Kidney tubule cell (primary cell): ENCODE measurements around the gene PMPCA.

ENCODE experiments used
- DNase-seq: peaks from one replicate; pipeline ENCODE4 v3.0.0-alpha.2; 2018; ENCODE audit warnings: low spot score

Gene PMPCA

DNA sequence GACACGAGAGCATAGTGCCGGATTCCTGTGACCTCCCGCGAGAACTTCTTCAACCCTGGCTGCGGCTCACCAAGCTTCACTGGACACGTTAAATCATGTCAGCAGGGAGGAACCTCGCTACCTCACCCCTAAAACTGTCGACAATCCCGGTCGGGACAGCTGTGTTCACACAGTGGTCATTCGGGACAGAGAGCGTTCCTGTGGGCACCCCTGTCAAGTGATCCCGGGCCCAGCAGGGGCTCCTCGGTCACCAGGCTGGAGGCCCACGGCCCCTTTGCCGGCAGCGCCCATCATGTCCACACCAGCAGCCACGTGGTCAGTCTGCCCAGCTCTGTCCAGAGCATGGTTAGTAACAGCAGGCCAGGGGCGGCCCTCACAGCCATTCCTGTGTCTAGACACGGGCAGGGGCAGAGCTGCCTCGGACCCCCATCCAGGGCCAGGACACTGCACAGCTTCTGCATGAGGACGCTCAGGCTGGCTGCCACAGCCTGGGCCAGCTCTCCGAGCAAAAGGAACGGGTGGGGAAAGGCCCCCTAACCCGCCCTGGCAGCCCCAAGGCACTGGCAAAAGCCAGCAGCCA, 25.7 kb downstream of the PMPCA start:
- no peak for DNase-seq

DNA sequence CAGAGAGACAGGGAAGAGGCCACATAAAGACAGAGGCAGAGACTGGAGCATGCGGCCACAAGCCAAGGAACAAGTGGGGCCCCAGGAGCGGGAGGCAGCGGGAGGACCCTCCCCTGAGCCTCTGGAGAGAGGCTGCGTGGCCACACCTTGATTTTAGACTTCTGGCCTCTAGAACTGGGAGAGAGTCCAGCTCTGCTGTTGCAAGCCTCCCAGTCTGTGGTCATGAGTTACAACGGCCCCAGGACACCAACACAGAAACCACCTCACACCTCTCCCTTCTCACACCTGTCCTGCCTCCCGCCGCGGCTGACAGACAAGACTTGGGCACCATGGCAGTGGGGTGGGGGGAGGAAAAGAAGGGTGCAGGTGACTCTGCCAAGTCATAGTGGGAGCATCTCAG, 27.0 kb downstream of the PMPCA start:
- DNase-seq, result peak; percentile 19

DNA sequence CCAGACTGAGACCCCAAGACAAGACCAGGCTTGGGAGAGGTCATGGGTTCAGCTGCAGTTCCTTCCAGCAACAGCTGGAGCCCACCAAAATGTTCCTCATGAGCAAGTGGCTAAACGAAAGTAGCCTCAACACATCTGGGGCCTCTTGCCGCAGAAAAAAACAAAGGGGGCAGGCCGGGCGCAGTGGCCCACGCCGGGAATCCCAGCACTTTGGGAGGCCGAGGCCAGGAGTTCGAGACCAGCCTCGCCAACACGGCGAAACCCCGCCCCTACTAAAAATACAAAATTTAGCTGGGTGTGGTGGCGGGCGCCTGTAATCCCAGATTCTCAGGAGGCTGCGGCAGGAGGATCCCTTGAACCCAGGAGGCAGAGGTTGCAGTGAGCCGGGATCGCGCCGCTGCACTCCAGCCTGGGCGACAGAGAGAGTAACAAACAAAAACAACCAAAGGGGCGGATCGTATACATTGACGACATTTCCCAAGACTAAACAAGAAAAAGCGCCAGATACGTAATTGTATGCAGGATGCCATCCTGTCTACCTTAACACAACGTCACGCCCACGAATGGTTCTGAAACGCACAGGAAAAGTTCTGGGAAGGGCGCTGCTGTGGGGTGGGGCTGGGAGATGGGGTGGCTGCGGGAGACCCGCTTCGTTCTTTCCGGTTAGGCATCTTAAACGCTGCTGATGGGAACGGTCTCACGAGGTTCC, 27.5 kb downstream of the PMPCA start:
- DNase-seq, result no peak

DNA sequence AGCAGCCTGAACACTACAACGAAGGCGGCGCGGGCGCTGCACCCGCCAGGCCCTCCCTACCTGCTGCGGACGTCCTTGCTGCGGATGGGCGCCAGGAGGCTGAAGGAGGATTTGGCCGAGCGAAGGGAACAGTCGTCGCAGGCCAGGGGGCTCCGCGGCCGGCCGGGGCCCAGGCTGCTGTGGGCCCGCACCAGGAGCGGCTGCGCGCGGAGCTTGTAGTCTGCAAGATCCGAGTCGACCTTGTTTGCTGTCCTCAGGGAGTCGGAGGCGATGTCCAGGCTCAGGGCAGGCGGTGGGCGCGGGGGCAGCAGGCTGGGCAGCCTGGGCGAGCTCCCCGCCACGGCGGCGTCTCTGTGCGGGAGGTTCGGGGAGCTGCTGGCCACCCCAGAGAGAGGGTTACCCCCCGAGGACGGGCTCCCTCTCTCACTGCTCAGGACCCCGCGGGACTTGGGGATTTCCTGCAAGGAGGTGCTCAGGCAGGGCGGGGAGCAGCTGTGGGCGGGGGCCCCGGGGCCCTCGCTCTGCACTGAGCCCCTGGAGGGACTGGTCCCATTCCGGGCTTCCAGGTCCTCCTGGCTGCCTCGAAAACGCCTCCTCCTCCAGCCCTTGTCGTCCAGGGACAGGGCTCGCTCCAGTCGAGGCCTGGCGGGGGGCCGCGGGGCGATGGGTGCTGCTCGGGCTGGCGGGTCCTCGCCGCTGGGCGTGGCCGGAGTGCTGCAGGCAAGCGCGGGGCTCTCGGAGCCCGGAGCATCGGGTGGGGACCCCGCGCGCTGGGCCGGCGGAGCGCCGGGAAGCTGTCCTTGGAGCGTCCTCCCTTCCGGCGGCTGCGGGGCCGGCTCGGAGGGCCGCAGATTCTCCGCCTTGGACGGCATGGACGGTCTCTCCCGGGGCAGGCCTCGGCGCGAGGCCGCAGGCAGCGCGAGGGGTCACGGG, 28.4 kb downstream of the PMPCA start:
- DNase-seq, result peak; percentile 48

DNA sequence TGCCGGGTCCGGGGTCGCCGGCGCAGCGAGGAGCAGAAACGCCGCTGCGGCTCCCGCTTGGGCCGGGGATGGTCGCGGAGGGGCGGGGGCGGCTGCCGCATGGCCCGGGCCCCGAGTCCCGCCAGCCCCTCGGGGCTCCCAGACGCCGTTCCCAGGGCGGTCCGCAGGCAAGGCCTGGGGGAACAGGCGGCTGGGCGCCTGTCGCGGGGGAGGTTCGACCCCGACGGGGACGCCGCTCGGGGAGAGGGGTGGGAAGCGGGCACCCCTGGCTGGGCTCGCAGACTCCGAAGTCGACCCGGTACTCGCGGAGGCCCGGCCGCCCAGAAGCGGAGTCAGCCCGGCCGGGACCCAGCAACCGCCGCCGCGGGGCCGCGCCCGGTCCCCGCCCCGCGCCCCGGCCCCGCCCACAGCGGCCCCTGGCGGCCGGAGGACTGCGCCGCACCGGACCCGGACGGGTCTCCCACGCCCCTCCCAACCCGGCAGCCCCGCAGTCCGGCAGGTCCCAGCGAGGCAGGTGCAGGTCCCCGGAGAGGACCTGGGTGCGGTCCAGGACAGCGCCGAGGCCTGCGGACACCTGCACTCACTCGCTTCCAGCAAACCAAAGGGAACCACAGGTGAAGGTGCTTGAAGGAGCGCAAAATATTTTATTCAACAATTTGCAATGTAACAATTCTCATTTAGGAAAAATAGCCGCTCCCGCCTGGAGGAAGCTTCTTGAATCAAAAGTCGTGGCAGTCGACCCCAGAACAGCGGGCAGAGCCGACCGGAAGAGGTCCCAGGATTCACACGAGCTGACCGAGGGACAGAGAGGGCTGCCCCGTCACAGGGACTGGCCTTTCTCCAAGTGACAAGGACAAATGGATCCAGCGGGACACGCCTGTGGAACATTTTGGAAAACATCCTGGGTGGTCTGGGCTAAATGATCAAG, 29.3 kb downstream of the PMPCA start, which contains the start of gene INPP5E:
INPP5E (minus strand) TSS at position 365 of the 928 bp plus-strand sequence. CDS start 426 bp downstream, outside the sequence.
- peak; percentile 72 for DNase-seq

DNA sequence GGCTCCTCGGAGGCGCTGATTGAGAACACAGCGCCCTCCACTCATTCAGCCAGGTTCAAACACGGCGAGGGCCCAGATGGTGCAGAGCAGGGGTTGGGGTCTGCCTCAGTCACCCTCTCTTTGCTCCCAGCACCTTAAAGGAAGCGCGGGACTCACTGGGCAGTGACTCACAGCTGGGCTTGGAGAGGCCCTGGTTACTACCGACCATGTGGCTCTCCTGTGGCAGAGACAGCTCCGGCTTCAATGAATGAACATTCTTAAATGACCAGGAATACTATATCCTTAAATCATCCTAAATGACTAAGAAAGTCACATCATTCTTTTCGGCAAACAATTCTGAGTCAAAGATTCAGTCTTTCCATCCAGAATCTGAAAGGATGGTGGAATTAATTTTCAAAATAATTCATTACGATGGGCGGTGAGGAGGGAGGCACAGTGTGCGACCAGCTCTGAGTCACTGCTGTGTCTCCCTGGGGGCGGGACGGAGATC, 30.8 kb downstream of the PMPCA start:
- DNase-seq, result peak; percentile 26

DNA sequence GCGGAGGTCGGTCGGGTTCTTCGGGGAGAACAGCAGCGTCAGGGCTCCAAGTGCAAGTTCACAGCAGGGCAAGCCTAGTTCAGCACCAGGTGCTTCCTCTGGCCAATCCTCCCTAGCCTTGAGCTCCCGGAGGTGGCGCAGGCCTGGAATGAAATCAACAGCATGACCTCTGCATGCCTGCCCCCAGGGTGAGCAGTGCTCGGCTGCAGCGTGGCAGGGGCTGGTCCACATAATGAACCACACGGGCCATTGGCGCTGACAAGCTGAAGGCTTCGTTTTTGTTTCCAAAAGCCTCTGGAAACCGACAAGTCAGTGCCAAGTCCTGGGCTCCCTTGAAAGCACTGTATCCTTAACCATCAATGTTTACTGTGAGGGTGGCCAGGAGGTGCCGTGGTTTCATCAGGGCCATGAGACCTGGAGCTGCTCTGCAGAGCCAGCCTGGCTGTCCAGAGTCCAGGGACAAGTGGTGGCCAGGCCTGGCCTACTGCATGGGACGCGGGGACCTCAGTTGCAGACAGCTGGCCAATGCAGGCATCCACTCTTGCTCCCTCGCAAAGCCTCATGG, 31.3 kb downstream of the PMPCA start:
- no peak for DNase-seq

DNA sequence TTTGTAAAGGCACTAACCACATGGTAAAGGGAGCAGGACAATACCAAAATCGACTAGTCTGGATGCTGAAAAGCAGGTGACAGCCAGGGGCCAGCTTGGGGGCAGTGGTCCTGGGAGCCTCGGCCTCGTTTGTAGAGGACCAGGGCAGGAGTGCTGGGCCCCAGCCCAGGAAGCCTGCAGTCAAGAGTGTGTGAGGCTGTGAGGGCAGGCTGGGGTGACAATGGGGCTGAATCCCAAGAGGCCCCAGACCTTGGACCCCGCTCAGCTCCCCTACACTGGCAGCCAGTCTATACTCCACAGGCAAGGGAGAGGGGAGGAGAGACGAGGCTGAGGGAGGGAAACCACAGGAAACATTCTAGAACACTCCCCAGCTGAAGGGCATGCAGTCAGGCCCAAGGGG, 31.8 kb downstream of the PMPCA start:
- DNase-seq, result no peak

DNA sequence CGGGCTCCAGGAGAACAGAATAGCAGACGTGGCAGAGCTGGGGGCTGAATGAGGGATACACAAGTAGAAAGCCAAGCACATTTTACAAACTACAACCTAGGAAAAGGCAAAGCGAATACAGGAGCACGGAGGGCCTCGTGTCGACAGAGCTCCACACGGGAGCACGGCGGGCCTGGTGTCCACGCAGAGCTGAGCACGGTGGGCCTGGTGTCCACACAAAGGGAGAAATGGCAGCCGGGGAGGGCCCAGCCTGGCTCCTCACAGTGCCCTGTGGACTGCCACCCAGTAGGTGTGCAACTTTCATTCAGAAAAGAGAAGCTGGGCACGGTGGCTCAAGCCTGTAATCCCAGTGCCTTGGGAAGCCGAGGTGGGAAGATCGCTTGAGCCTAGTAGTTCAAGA, 32.6 kb downstream of the PMPCA start:
- no peak for DNase-seq

DNA sequence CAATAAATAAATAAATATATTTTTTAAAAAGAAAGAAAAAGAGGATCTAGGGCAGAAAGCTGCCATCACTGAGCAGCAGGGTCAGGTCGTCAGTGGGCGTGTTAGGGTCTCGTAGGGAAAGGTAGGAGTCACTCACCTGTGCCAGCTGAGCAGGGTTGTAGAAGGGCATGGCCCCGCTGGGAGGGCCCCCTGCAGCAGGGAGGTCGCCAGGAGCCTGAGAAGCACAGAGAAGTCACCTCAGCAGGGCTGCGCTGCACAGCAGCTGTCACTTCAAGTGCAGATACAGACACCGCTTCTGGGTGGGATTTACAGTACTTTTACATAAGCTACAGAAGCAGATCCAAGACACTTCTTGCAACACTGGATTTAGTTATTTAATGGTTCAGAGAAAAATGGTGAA, 33.2 kb downstream of the PMPCA start:
- no peak for DNase-seq

DNA sequence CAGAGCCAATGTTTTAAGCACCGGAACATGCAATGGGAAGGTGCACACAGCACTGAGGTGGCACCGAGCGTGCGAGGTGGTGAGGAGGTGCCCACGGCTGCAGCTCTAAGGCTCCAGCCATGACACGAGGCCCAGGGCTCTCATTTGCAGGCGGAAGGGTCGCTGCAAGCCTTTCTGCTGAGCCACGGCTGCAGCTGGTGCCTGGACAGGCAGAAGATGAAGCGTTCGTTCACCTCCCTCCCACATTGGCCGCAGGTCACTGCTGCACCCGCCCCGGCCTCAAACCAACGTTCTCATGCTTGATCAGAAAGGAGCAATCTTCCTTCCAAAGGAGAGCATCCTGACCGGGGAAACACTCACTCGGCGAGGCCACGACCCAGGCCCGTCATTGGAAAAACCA, 33.6 kb downstream of the PMPCA start:
- DNase-seq, result no peak

DNA sequence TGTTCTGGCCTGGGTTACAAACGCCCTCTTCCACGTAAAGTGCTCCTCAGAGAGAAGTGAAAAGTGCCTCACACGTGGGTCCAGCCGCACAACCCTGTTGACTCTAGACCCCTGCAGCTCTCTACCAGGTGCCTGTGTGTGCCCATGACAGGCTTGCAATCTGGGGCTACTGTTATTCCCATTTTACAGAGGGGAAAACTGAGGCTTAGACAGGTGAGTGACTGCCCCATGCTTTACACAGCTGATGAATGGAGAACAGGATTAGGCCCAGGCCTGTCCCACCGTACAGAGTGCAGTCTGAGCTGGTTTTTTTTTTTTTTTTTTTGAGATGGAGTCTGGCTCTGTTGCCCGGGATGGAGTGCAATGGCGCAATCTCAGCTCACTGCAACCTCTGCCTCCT, 35.3 kb downstream of the PMPCA start:
- DNase-seq, result no peak

DNA sequence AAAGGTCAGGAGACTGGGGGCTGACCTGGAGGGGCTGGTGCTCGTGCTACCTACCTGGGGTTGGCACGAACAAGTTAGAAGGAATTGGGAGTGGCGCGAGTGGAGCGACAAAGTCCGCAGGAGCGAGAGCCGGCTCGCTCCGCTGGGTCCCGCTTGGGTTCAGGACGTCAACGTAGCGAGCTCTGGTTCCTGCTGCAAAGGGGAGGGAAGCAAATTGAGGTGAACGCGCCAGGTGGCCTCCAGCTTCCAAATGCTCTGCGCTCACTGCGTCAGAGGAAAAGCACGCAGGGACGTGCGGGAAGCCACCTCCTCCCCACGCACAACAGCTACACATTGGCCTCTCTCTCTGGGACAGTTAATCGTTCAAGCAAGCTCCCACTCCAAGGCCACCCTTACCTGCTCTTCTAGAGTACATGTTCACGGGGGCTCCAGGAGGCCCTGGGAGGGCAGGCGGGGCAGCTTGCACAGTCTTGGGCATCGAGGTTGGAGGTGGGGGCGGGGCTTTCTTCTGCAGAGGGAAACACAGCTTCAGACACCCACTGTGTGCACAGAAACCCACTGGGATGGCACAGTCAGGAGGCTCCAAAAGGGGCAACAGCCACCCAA, 36.8 kb downstream of the PMPCA start:
- no peak for DNase-seq

DNA sequence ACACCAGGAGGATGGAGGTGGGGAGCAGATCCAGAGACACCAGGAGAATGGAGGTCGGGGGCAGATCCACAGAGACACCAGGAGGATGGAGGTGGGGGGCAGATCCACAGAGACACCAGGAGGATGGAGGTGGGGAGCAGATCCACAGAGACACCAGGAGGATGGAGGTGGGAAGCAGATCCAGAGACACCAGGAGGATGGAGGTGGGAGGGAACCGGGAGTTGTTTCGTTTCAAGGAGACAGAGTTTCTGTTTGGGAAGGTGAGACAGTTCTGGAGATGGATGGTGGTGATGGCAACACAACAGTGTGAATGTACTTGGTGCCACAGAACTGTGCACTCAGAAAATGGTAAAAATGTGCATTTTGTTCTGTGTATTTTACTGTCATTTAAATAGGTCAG, 38.2 kb downstream of the PMPCA start:
- DNase-seq, result no peak

DNA sequence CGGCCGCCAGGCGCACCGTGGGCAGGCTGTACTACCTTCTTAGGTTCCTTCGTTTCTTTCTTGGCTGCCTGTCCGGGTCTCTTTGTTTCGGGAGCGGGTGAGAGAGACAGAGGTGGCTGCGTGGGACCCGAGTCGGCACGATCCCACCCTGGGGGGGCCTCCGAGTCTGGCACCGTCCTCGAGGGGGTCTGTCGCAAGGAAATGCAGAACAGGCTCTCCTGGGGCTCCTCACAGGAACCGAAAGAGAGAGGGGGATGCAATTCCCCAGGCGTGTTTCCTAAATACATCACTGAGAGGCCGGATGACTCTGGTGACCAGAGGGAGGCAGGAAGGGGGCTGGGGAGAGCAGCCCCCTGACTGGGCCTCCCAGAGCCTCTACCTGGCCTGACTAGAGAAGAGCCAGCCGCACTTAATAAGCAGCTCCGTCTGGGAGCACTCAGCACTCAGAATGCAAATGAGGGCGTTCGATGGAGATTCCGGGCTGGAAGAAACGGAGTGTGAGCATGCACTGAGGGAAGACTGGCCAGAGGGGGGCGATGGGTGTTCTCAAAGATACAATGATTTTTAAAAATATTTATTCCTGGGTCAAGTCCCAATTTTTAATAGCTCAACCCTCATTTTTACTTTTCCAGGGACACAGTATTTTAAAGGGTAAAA, 40.9 kb downstream of the PMPCA start:
- DNase-seq, result no peak

DNA sequence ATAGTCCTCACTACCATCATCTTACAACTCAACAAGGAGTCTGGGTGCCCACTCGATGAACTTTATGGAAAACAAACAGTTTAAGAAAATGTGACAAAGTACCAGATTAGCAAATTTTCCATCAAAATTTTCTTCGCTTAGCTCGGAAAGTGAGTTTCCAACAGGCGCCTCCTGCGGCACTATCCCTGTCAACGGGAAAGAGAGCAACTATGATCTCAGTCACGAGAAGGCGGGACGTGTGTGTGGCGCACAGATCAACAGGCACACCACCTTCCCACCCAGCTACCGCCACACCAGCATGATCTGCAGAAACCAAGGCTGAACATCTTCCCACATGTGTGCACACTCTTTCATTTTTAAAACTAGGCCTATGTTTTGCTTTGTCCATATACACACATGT, 42.9 kb downstream of the PMPCA start:
- DNase-seq, result no peak

DNA sequence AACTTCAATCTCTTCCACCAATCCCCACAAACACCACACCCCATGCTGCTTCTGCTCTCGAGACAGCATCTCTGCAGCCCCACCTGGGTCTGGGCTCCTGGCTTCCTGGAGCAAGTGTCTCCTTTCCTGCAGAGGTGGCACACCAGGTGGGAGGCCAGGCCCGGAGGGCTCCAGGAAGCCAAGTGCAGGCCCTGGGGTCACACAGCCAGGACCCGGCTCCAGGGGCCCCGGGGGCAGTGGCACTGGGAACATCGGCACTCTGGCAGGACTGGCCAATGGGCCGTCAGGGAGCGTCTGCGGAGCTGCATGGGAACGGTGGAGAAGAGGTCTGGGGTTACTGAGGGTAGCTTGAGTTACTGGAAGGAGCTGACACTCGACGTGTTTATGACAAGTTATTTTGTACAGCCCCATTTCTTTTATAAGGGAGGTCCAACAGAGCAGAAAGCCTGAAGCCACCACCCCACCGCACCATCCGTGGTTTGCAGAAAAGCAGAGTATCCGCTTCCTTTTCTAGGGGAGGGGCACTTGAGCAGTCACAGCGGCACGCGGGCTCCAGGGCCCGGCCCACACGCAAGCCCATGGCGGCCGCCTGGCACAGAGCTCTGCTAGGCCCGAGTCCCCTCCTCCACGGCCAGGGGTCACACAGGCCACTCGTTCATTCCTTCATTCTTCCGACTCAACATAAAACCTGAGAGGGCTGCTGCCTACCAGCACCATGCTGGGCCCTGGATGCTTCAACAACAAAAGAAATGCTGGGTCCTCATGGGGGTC, 43.8 kb downstream of the PMPCA start:
- DNase-seq, result no peak

DNA sequence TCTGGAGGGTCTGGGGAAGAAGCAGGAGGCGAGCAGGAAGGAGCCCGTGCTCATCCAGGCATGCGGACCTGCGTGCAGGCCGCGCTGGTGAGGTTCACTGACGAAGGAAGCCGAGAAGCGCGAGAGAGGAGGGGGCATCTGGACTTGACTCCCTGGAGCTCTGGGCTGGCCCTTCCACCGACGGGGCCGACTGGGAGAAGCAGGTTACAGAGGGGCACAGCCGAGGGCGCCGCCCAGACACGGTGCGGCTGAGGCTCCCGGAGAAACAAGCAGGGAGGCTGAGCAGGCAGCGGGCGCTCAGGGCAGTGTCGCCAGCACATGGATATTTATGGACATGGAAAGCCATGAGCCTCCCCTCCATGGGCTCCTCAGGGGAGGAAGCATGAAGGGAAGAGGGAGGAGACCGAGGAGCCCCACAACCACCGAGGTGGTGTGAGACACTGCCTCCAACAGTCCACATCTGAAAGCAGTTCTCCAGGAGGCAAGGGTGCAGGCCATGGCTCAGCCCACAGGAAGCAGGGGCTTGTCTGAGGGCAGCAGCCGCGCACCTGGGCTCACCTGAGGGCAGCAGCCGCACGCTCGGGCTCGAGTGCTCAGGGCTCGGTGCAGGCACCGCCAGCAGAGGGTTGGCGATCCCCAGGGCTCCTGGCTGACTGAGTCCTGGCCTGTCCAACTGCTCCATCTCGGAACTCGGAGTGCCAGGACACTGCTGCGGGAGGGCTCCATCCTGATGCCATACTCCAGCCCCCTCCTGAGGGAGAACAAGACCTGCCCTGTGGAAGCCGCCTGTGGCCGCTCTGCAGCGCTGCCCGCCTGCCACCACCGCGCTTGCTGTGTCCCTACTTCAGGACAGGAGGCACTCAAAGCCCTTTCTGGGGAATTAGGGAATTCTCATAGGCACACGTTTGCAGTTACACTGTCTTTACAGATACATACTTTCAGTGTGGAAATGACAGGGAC, 44.9 kb downstream of the PMPCA start:
- no peak for DNase-seq
